ENCODE data around the gene OFD1. TPM values are rescaled to one million over a fixed set of nuclear protein-coding genes. Genes with fewer than 3 reads are reported as not detected.

The OFD1 gene
- total RNA-seq, 2 donors from 2014 or later, result 23.6 to 36.2 TPM

GRCh38 chrX:13702111-13702789, 32.3 kb upstream of the OFD1 start:
- H3K27ac ChIP-seq, result no peak overlapping the region
- intact Hi-C loops (cut with DNase I), result no loop called here
- H3K4me3 ChIP-seq, result no peak overlapping the region
- no peaks in the 10 kb centered on the region for H3K4me1 ChIP-seq (replicated peaks)
- H3K9me3 ChIP-seq, result no peaks in the 10 kb centered on the region
- H3K36me3 ChIP-seq, result no peaks in the 10 kb centered on the region
- no peaks in the 10 kb centered on the region for H3K27me3 ChIP-seq (replicated peaks; ENCODE audit: insufficient read depth)
- WGBS, result 82% methylated on average over 5 of the region's 5 CpGs
- no peak for DNase-seq (ENCODE audit: low spot score)
- TF ChIP-seq POLR2AphosphoS5 (IDR thresholded peaks at IDR 0.05), result no peak
- no peak for TF ChIP-seq CTCF (IDR thresholded peaks at IDR 0.05)
- TF ChIP-seq POLR2A (IDR thresholded peaks at IDR 0.05), result no peak

GRCh38 chrX:13703135-13703534, 31.4 kb upstream of the OFD1 start:
- H3K27ac ChIP-seq, result no peak overlapping the region
- 80% methylated on average over 3 of the region's 3 CpGs for whole genome bisulfite sequencing
- no peaks in the 10 kb centered on the region for H3K9me3 ChIP-seq
- no peaks in the 10 kb centered on the region for H3K27me3 ChIP-seq (replicated peaks; ENCODE audit: insufficient read depth)
- no peak for DNase-seq (ENCODE audit: low spot score)
- H3K4me1 ChIP-seq (replicated peaks), result no peaks in the 10 kb centered on the region
- intact Hi-C loops (cut with DNase I), result no loop called here
- no peak overlapping the region for H3K4me3 ChIP-seq
- no peaks in the 10 kb centered on the region for H3K36me3 ChIP-seq
- TF ChIP-seq POLR2A (IDR thresholded peaks at IDR 0.05), result no peak
- TF ChIP-seq POLR2AphosphoS5 (IDR thresholded peaks at IDR 0.05), result no peak
- no peak for TF ChIP-seq CTCF (IDR thresholded peaks at IDR 0.05)

GRCh38 chrX:13703589-13703988, 31.0 kb upstream of the OFD1 start:
- Histone ChIP-seq H3K27me3 (replicated peaks; ENCODE audit: insufficient read depth) (no peaks in the 10 kb centered on the region), H3K27ac (no peak overlapping the region), H3K4me3 (no peak overlapping the region), H3K36me3 (no peaks in the 10 kb centered on the region), H3K9me3 (no peaks in the 10 kb centered on the region), H3K4me1 (replicated peaks) (no peaks in the 10 kb centered on the region)
- DNase-seq (ENCODE audit: low spot score), result no peak
- 76% methylated on average over 3 of the region's 3 CpGs for WGBS
- TF ChIP-seq POLR2AphosphoS5 (IDR thresholded peaks at IDR 0.05) (no peak), POLR2A (IDR thresholded peaks at IDR 0.05) (no peak), CTCF (IDR thresholded peaks at IDR 0.05) (no peak)
- intact Hi-C loops (cut with DNase I), result no loop called here

GRCh38 chrX:13711141-13711540, 23.4 kb upstream of the OFD1 start:
- Histone ChIP-seq H3K9me3 (no peaks in the 10 kb centered on the region), H3K4me3 (no peak overlapping the region), H3K36me3 (no peaks in the 10 kb centered on the region), H3K27ac (no peak overlapping the region), H3K4me1 (replicated peaks) (no peaks in the 10 kb centered on the region), H3K27me3 (replicated peaks; ENCODE audit: insufficient read depth) (no peaks in the 10 kb centered on the region)
- WGBS, result 66% methylated on average over 4 of the region's 4 CpGs
- intact Hi-C loops (cut with DNase I), result no loop called here
- no peak for DNase-seq (ENCODE audit: low spot score)
- no peak for TF ChIP-seq POLR2A (IDR thresholded peaks at IDR 0.05)
- no peak for TF ChIP-seq CTCF (IDR thresholded peaks at IDR 0.05)
- no peak for TF ChIP-seq POLR2AphosphoS5 (IDR thresholded peaks at IDR 0.05)

GRCh38 chrX:13716455-13716854, 18.1 kb upstream of the OFD1 start:
- no peak for TF ChIP-seq POLR2AphosphoS5 (IDR thresholded peaks at IDR 0.05)
- no peak for TF ChIP-seq CTCF (IDR thresholded peaks at IDR 0.05)
- TF ChIP-seq POLR2A (IDR thresholded peaks at IDR 0.05), result no peak
- Histone ChIP-seq H3K27ac (no peak overlapping the region), H3K9me3 (no peaks in the 10 kb centered on the region), H3K36me3 (no peaks in the 10 kb centered on the region), H3K27me3 (replicated peaks; ENCODE audit: insufficient read depth) (no peaks in the 10 kb centered on the region), H3K4me3 (no peak overlapping the region), H3K4me1 (replicated peaks) (no peaks in the 10 kb centered on the region)
- no peak for DNase-seq (ENCODE audit: low spot score)
- intact Hi-C loops (cut with DNase I), result no loop called here
- WGBS, result 96% methylated on average over 9 of the region's 9 CpGs

Data from prostate gland (tissue), 2 donors.